ENCODE data around the gene DDOST.

DDOST gene

GRCh38 chr1:20708057-20708456, 46.9 kb upstream of the DDOST start:
- Histone ChIP-seq H2BK15ac (ENCODE audit: low read depth, poor library complexity, severe bottlenecking) (no peak overlapping the region), H3K27ac (ENCODE audit: low read length, poor library complexity, severe bottlenecking) (no peak overlapping the region)

GRCh38 chr1:20706841-20707240, 45.7 kb upstream of the DDOST start:
- Histone ChIP-seq H3K18ac (ENCODE audit: low read depth in 1 of 2, low read length in 2 of 2) (no peak overlapping the region), H2BK120ac (ENCODE audit: low read depth, low read length) (no peak overlapping the region), H3K4me3 (ENCODE audit: insufficient read depth in 1 of 2, low read depth in 1 of 2, low read length in 2 of 2) (no peak overlapping the region), H3K27me3 (ENCODE audit: control insufficient read depth in 1 of 2, insufficient read depth in 1 of 2, low read length in 2 of 2) (peaks cover 0 to 19% of the 10 kb centered on the region in 2 experiments), H4K8ac (ENCODE audit: low read length) (no peak overlapping the region), H3K4me1 (ENCODE audit: control insufficient read depth, insufficient read depth, low read depth, low read length) (peaks cover 17% of the 10 kb centered on the region), H3K36me3 (ENCODE audit: control insufficient read depth in 1 of 2, insufficient read depth in 2 of 2, low read depth in 1 of 2, low read length in 2 of 2) (peaks cover 0 to 12% of the 10 kb centered on the region in 2 experiments), H2BK5ac (ENCODE audit: low read depth, low read length, poor library complexity, severe bottlenecking) (no peak overlapping the region), H2BK15ac (ENCODE audit: low read depth, poor library complexity, severe bottlenecking) (no peak overlapping the region), H3K4ac (ENCODE audit: low read depth in 1 of 2, low read length in 2 of 2) (no peak overlapping the region), H3K27ac (ENCODE audit: low read length, poor library complexity, severe bottlenecking) (no peak overlapping the region), H3K9ac (ENCODE audit: low read length) (no peak overlapping the region), H3K79me1 (replicated peaks; ENCODE audit: low read length, poor library complexity, severe bottlenecking) (no peaks in the 10 kb centered on the region), H2AK5ac (ENCODE audit: low read length, severe bottlenecking) (no peak overlapping the region), H2BK12ac (ENCODE audit: low read length in 2 of 2) (no peak overlapping the region), H2AFZ (ENCODE audit: low read depth, low read length) (no peak overlapping the region), H4K91ac (ENCODE audit: low read length) (no peak overlapping the region), H3K23ac (ENCODE audit: low read length in 2 of 2) (no peak overlapping the region), H3K4me2 (ENCODE audit: low read length, poor library complexity, severe bottlenecking) (no peak overlapping the region), H3K9me3 (ENCODE audit: control insufficient read depth, low read length) (no peaks in the 10 kb centered on the region), H3K14ac (ENCODE audit: low read length in 2 of 2) (no peak overlapping the region)
- 50% methylated on average over 4 of the region's 5 CpGs for WGBS
- no peak for DNase-seq

More at GRCh38 chr1:20708057-20708456, 46.9 kb upstream of the DDOST start:
- no peak overlapping the region for H3K9ac ChIP-seq (ENCODE audit: low read length)
- no peak overlapping the region for H4K91ac ChIP-seq (ENCODE audit: low read length)
- no peak overlapping the region for H2BK12ac ChIP-seq (ENCODE audit: low read length in 2 of 2)
- peaks cover 0 to 14% of the 10 kb centered on the region in 2 experiments for H3K27me3 ChIP-seq (ENCODE audit: control insufficient read depth in 1 of 2, insufficient read depth in 1 of 2, low read length in 2 of 2)
- WGBS, result 93% methylated on average over 6 of the region's 6 CpGs
- H3K9me3 ChIP-seq (ENCODE audit: control insufficient read depth, low read length), result no peaks in the 10 kb centered on the region
- no peak overlapping the region for H2AK5ac ChIP-seq (ENCODE audit: low read length, severe bottlenecking)
- no peak overlapping the region for H2BK120ac ChIP-seq (ENCODE audit: low read depth, low read length)
- peaks cover 0 to 12% of the 10 kb centered on the region in 2 experiments for H3K36me3 ChIP-seq (ENCODE audit: control insufficient read depth in 1 of 2, insufficient read depth in 2 of 2, low read depth in 1 of 2, low read length in 2 of 2)
- no peak overlapping the region for H3K23ac ChIP-seq (ENCODE audit: low read length in 2 of 2)
- H3K14ac ChIP-seq (ENCODE audit: low read length in 2 of 2), result no peak overlapping the region
- peaks cover 21% of the 10 kb centered on the region for H3K4me1 ChIP-seq (ENCODE audit: control insufficient read depth, insufficient read depth, low read depth, low read length)
- H3K4ac ChIP-seq (ENCODE audit: low read depth in 1 of 2, low read length in 2 of 2), result no peak overlapping the region
- H3K79me1 ChIP-seq (replicated peaks; ENCODE audit: low read length, poor library complexity, severe bottlenecking), result no peaks in the 10 kb centered on the region
- H2BK5ac ChIP-seq (ENCODE audit: low read depth, low read length, poor library complexity, severe bottlenecking), result no peak overlapping the region
- DNase-seq, result no peak
- no peak overlapping the region for H3K18ac ChIP-seq (ENCODE audit: low read depth in 1 of 2, low read length in 2 of 2)
- H3K4me3 ChIP-seq (ENCODE audit: insufficient read depth in 1 of 2, low read depth in 1 of 2, low read length in 2 of 2), result no peak overlapping the region
- no peak overlapping the region for H4K8ac ChIP-seq (ENCODE audit: low read length)
- H3K4me2 ChIP-seq (ENCODE audit: low read length, poor library complexity, severe bottlenecking), result no peak overlapping the region
- H2AFZ ChIP-seq (ENCODE audit: low read depth, low read length), result no peak overlapping the region

- H3K27me3 ChIP-seq (ENCODE audit: control insufficient read depth in 1 of 2, insufficient read depth in 1 of 2, low read length in 2 of 2), result peaks cover 0 to 12% of the 10 kb centered on the region in 2 experiments
- H4K8ac ChIP-seq (ENCODE audit: low read length), result no peak overlapping the region
- WGBS, result 64% methylated on average over 15 of the region's 15 CpGs
Measured at GRCh38 chr1:20705203-20705755, 44.1 kb upstream of the DDOST start.

GRCh38 chr1:20704390-20705202, 43.4 kb upstream of the DDOST start:
- peaks cover 0 to 6% of the 10 kb centered on the region in 2 experiments for H3K27me3 ChIP-seq (ENCODE audit: control insufficient read depth in 1 of 2, insufficient read depth in 1 of 2, low read length in 2 of 2)
- no peak overlapping the region for H2BK120ac ChIP-seq (ENCODE audit: low read depth, low read length)

More at GRCh38 chr1:20705203-20705755, 44.1 kb upstream of the DDOST start:
- no peak overlapping the region for H2BK12ac ChIP-seq (ENCODE audit: low read length in 2 of 2)
- no peak overlapping the region for H3K9ac ChIP-seq (ENCODE audit: low read length)
- no peak overlapping the region for H3K14ac ChIP-seq (ENCODE audit: low read length in 2 of 2)
- peaks cover 9% of the 10 kb centered on the region for H3K4me1 ChIP-seq (ENCODE audit: control insufficient read depth, insufficient read depth, low read depth, low read length)
- H3K9me3 ChIP-seq (ENCODE audit: control insufficient read depth, low read length), result no peaks in the 10 kb centered on the region
- H2AK5ac ChIP-seq (ENCODE audit: low read length, severe bottlenecking), result no peak overlapping the region
- H3K4me3 ChIP-seq (ENCODE audit: insufficient read depth in 1 of 2, low read depth in 1 of 2, low read length in 2 of 2), result no peak overlapping the region
- no peak overlapping the region for H3K4me2 ChIP-seq (ENCODE audit: low read length, poor library complexity, severe bottlenecking)
- no peak overlapping the region for H2BK15ac ChIP-seq (ENCODE audit: low read depth, poor library complexity, severe bottlenecking)
- H2BK120ac ChIP-seq (ENCODE audit: low read depth, low read length), result no peak overlapping the region
- peak; percentile 57 for DNase-seq
- no peak overlapping the region for H2BK5ac ChIP-seq (ENCODE audit: low read depth, low read length, poor library complexity, severe bottlenecking)
- H3K27ac ChIP-seq (ENCODE audit: low read length, poor library complexity, severe bottlenecking), result no peak overlapping the region
- no peak overlapping the region for H3K23ac ChIP-seq (ENCODE audit: low read length in 2 of 2)
- no peak overlapping the region for H2AFZ ChIP-seq (ENCODE audit: low read depth, low read length)
- H3K36me3 ChIP-seq (ENCODE audit: control insufficient read depth in 1 of 2, insufficient read depth in 2 of 2, low read depth in 1 of 2, low read length in 2 of 2), result peaks cover 0 to 12% of the 10 kb centered on the region in 2 experiments
- no peak overlapping the region for H4K91ac ChIP-seq (ENCODE audit: low read length)
- H3K18ac ChIP-seq (ENCODE audit: low read depth in 1 of 2, low read length in 2 of 2), result no peak overlapping the region
- no peak overlapping the region for H3K4ac ChIP-seq (ENCODE audit: low read depth in 1 of 2, low read length in 2 of 2)
- no peaks in the 10 kb centered on the region for H3K79me1 ChIP-seq (replicated peaks; ENCODE audit: low read length, poor library complexity, severe bottlenecking)

More at GRCh38 chr1:20704390-20705202, 43.4 kb upstream of the DDOST start:
- Histone ChIP-seq H3K14ac (ENCODE audit: low read length in 2 of 2) (no peak overlapping the region), H3K23ac (ENCODE audit: low read length in 2 of 2) (no peak overlapping the region), H3K36me3 (ENCODE audit: control insufficient read depth in 1 of 2, insufficient read depth in 2 of 2, low read depth in 1 of 2, low read length in 2 of 2) (peaks cover 0 to 12% of the 10 kb centered on the region in 2 experiments), H3K9me3 (ENCODE audit: control insufficient read depth, low read length) (no peaks in the 10 kb centered on the region), H4K91ac (ENCODE audit: low read length) (peak overlapping the region; percentile 21), H2BK12ac (ENCODE audit: low read length in 2 of 2) (no peak overlapping the region), H2BK15ac (ENCODE audit: low read depth, poor library complexity, severe bottlenecking) (no peak overlapping the region), H3K4me2 (ENCODE audit: low read length, poor library complexity, severe bottlenecking) (no peak overlapping the region), H3K18ac (ENCODE audit: low read depth in 1 of 2, low read length in 2 of 2) (no peak overlapping the region), H2AFZ (ENCODE audit: low read depth, low read length) (no peak overlapping the region), H3K4ac (ENCODE audit: low read depth in 1 of 2, low read length in 2 of 2) (peak overlapping the region in 1 of 2 experiments; percentile 35), H2BK5ac (ENCODE audit: low read depth, low read length, poor library complexity, severe bottlenecking) (no peak overlapping the region), H3K79me1 (replicated peaks; ENCODE audit: low read length, poor library complexity, severe bottlenecking) (no peaks in the 10 kb centered on the region), H3K9ac (ENCODE audit: low read length) (no peak overlapping the region), H3K4me3 (ENCODE audit: insufficient read depth in 1 of 2, low read depth in 1 of 2, low read length in 2 of 2) (no peak overlapping the region), H2AK5ac (ENCODE audit: low read length, severe bottlenecking) (no peak overlapping the region), H4K8ac (ENCODE audit: low read length) (no peak overlapping the region), H3K27ac (ENCODE audit: low read length, poor library complexity, severe bottlenecking) (no peak overlapping the region), H3K4me1 (ENCODE audit: control insufficient read depth, insufficient read depth, low read depth, low read length) (peaks cover 7% of the 10 kb centered on the region)
- 98% methylated on average over 41 of the region's 41 CpGs for WGBS
- DNase-seq, result no peak
